H9 (cell line): Measurements from ENCODE around the gene RAB6A. TPM values are rescaled to one million over a fixed set of nuclear protein-coding genes. Genes with fewer than 3 reads are reported as not detected.
A peak's percentile ranks its signal among the peaks of the same experiment; 100 is the strongest.

Source experiments
- DNase-seq: peaks from one replicate; pipeline ENCODE4 v3.0.0-alpha.2; 2017
- H2AFZ ChIP-seq: one replicate; pipeline ENCODE4 v1.6.1; 2013; ENCODE audit warnings: mild to moderate bottlenecking, low read length, control low read depth, moderate library complexity
- H2AK5ac ChIP-seq: 2 replicates; pipeline ENCODE4 v1.6.1; 2013; ENCODE audit warnings: low read length, control low read depth, mixed read lengths; ENCODE audit not compliant: insufficient read length
- H2BK120ac ChIP-seq: one replicate; pipeline ENCODE4 v1.6.1; 2013; ENCODE audit warnings: low read depth, mild to moderate bottlenecking, low read length, control low read depth, inconsistent platforms; ENCODE audit not compliant: poor library complexity, severe bottlenecking
- H2BK12ac ChIP-seq: 2 replicates; pipeline ENCODE4 v1.6.1; 2013; ENCODE audit warnings: low read length, control low read depth, mixed read lengths, low read depth; ENCODE audit not compliant: insufficient read length
- H2BK15ac ChIP-seq: 2 replicates; pipeline ENCODE4 v1.6.1; 2013; ENCODE audit warnings: low read depth, low read length, control low read depth
- H2BK20ac ChIP-seq: one replicate; pipeline ENCODE4 v1.6.1; 2013; ENCODE audit warnings: low read depth, mild to moderate bottlenecking, low read length, control low read depth, inconsistent platforms; ENCODE audit not compliant: poor library complexity, severe bottlenecking
- H2BK5ac ChIP-seq: 2 replicates; pipeline ENCODE4 v1.6.1; 2013; ENCODE audit warnings: low read length, control low read depth, mixed read lengths; ENCODE audit not compliant: insufficient read length
- H3K14ac ChIP-seq: 2 replicates; pipeline ENCODE4 v1.6.1; 2013; ENCODE audit warnings: low read length, control low read depth; ENCODE audit not compliant: insufficient read depth
- H3K18ac ChIP-seq: 2 replicates; pipeline ENCODE4 v1.6.1; 2013; ENCODE audit warnings: low read depth, mild to moderate bottlenecking, mixed read lengths, low read length, control low read depth; ENCODE audit not compliant: insufficient read length
- H3K23ac ChIP-seq: 2 replicates; pipeline ENCODE4 v1.6.1; 2013; ENCODE audit warnings: low read length, control low read depth, mixed read lengths, low read depth; ENCODE audit not compliant: insufficient read length
- H3K23me2 ChIP-seq: 2 replicates; pipeline ENCODE4 v1.6.1; 2013; ENCODE audit warnings: low read depth, mild to moderate bottlenecking, mixed read lengths, low read length, control low read depth; ENCODE audit not compliant: insufficient read length, poor library complexity, severe bottlenecking
- H3K27ac ChIP-seq: 2 replicates; pipeline ENCODE4 v1.5.1; 2013; ENCODE audit warnings: low read length, control low read depth, mixed read lengths, low read depth; ENCODE audit not compliant: insufficient read length
- H3K27me3 ChIP-seq: 2 replicates; pipeline ENCODE4 v1.6.1; 2013; ENCODE audit warnings: low read length, control low read depth, inconsistent platforms; ENCODE audit not compliant: insufficient read depth
- H3K4ac ChIP-seq: 2 replicates; pipeline ENCODE4 v1.6.1; 2013; ENCODE audit warnings: low read depth, mild to moderate bottlenecking, control low read depth, inconsistent platforms, low read length, moderate library complexity
- H3K4me1 ChIP-seq: 2 replicates; pipeline ENCODE4 v1.6.1; 2013; ENCODE audit warnings: low read length, control low read depth, inconsistent platforms; ENCODE audit not compliant: insufficient read depth
- H3K4me2 ChIP-seq: 2 replicates; pipeline ENCODE4 v1.6.1; 2013; ENCODE audit warnings: low read length, control low read depth, mixed read lengths; ENCODE audit not compliant: insufficient read length, insufficient read depth
- H3K56ac ChIP-seq: 2 replicates; pipeline ENCODE4 v1.6.1; 2013; ENCODE audit warnings: low read depth, mild to moderate bottlenecking, mixed read lengths, low read length, control low read depth; ENCODE audit not compliant: insufficient read length
- H3K79me1 ChIP-seq: 2 replicates; pipeline ENCODE4 v1.6.1; 2013; ENCODE audit warnings: low read depth, mild to moderate bottlenecking, moderate library complexity, low read length, control low read depth, inconsistent platforms; ENCODE audit not compliant: insufficient read depth, poor library complexity, severe bottlenecking
- H3K79me2 ChIP-seq: 2 replicates; pipeline ENCODE4 v1.6.1; 2013; ENCODE audit warnings: low read length, control low read depth, inconsistent platforms; ENCODE audit not compliant: insufficient read depth
- H3K9ac ChIP-seq: 2 replicates; pipeline ENCODE4 v1.6.1; 2013; ENCODE audit warnings: low read length, control low read depth, mixed read lengths; ENCODE audit not compliant: insufficient read length; ENCODE audit errors: extremely low read depth
- H3K9me3 ChIP-seq: one replicate; pipeline ENCODE4 v1.6.1; 2013; ENCODE audit warnings: low read depth, low read length, inconsistent platforms; ENCODE audit not compliant: control insufficient read depth
- H3T11ph ChIP-seq: one replicate; pipeline ENCODE4 v1.6.1; 2013; ENCODE audit warnings: mild to moderate bottlenecking, low read length, control low read depth, inconsistent platforms
- H4K20me1 ChIP-seq: one replicate; pipeline ENCODE4 v1.6.1; 2013; ENCODE audit not compliant: control insufficient read depth, insufficient read length, insufficient read depth
- H4K5ac ChIP-seq: 2 replicates; pipeline ENCODE4 v1.6.1; 2013; ENCODE audit warnings: low read depth, mild to moderate bottlenecking, mixed read lengths, low read length, control low read depth; ENCODE audit not compliant: insufficient read length
- H4K8ac ChIP-seq: replicated peaks from 2 replicates; pipeline ENCODE4 v1.6.1; 2013; ENCODE audit warnings: low read length, control low read depth, mixed read lengths, low read depth; ENCODE audit not compliant: insufficient read length
- H4K91ac ChIP-seq: 2 replicates; pipeline ENCODE4 v1.6.1; 2013; ENCODE audit warnings: low read depth, mild to moderate bottlenecking, moderate library complexity, mixed read lengths, low read length, control low read depth; ENCODE audit not compliant: insufficient read length
- H3K27ac Mint-ChIP-seq, 3 experiments: 2 replicates in 2 of 3; 3 replicates in 1 of 3; pipeline ENCODE4 v1.8.0; 2020 to 2021; ENCODE audit warnings: mixed read lengths in 3 of 3, mild to moderate bottlenecking in 1 of 3, moderate library complexity in 1 of 3
- H3K27me3 Mint-ChIP-seq: 2 replicates; pipeline ENCODE4 v1.8.0; 2021; ENCODE audit warnings: low read depth, mild to moderate bottlenecking, moderate library complexity, mixed read lengths
- H3K36me3 Mint-ChIP-seq, 3 experiments: 2 replicates in 2 of 3; 3 replicates in 1 of 3; pipeline ENCODE4 v1.8.0; 2020 to 2021; ENCODE audit warnings: low read depth in 3 of 3, mixed read lengths in 3 of 3; ENCODE audit not compliant: insufficient read depth in 1 of 3
- H3K4me1 Mint-ChIP-seq, 2 experiments: 2 replicates each; pipeline ENCODE4 v1.8.0; 2020; ENCODE audit warnings: mixed read lengths in 2 of 2
- H3K4me3 Mint-ChIP-seq, 2 experiments: 2 replicates in 1 of 2; 3 replicates in 1 of 2; pipeline ENCODE4 v1.8.0; 2020 to 2021; ENCODE audit warnings: mild to moderate bottlenecking in 2 of 2, mixed read lengths in 2 of 2, moderate library complexity in 1 of 2
- H3K9me3 Mint-ChIP-seq, 2 experiments: 2 replicates in 1 of 2; 3 replicates in 1 of 2; pipeline ENCODE4 v1.8.0; 2020; ENCODE audit warnings: mild to moderate bottlenecking in 2 of 2, mixed read lengths in 2 of 2, moderate library complexity in 1 of 2
- WGBS: extraction: QIAGEN DNeasy Blood & Tissue Kit; methylation state at CpG from one replicate; pipeline ENCODE4 v1.1.7; 2013; ENCODE audit warnings: missing lambda C conversion rate, low lambda C conversion rate, mixed read lengths; ENCODE audit not compliant: insufficient read length; ENCODE audit errors: extremely low coverage; 5-methylcytosine and 5-hydroxymethylcytosine counted together
- total RNA-seq: library from RNA; stranded (reverse); gene quantifications from 2 replicates; pipeline ENCODE4 v1.2.1, GENCODE V29; 2021
- TF ChIP-seq, protein P1 (sequence below): fragments of 200-600 bp; sonication (generic); conservative IDR thresholded peaks from 3 replicates; pipeline ENCODE4 v1.8.0; 2021; ENCODE audit warnings: antibody characterized with exemption, mild to moderate bottlenecking

RAB6A gene
- total RNA-seq, 1 experiment from 2014 or later: 72.8 TPM

DNA sequence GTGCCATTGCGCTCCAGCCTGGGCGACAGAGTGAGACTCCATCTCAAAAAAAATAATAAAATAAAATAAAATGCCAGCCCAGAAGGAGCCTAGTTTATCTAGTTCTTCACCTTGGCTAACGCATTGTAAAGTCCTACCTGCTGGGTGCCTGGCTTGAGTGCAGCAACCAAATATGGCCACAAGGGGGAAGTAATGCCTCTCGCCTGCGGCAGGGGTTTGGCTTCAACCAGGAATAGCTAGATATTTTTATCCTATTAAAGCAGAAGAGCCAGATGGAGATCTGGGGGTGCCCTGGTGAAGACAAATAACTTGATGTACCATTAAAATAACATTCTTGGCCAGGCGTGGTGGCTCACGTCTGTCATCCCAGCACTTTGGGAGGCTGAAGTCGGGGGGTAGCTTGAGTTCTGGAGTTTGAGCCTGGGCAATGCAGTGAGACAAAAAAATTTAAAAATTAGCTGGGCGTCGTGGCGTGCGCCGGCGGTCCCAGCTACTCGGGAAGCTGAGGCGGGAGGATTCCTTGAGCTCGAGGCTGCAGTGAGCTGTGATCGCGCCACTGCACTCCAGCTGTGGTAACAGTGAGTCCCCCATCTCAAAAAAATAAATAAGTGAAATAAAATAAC, 135.1 kb downstream of the RAB6A start:
- Histone ChIP-seq H4K91ac (no peak overlapping the region), H3K18ac (no peak overlapping the region), H3K79me2 (no peaks in the 10 kb centered on the region), H4K8ac (no peak overlapping the region), H3T11ph (no peak overlapping the region), H2AFZ (no peak overlapping the region), H3K27ac (no peak overlapping the region), H3K23ac (no peak overlapping the region), H2AK5ac (no peak overlapping the region), H3K4me2 (no peak overlapping the region), H2BK20ac (no peak overlapping the region), H2BK120ac (no peak overlapping the region), H3K4ac (no peak overlapping the region), H3K56ac (no peak overlapping the region), H2BK15ac (no peak overlapping the region), H4K5ac (no peak overlapping the region), H3K9ac (no peak overlapping the region), H3K23me2 (no peaks in the 10 kb centered on the region), H3K14ac (no peak overlapping the region), H3K4me1 (peaks cover 3% of the 10 kb centered on the region; the same call in 1 of the 2 replicates), H3K27me3 (peaks cover 12% of the 10 kb centered on the region; the same call in 1 of the 2 replicates), H3K9me3 (no peaks in the 10 kb centered on the region), H2BK5ac (no peak overlapping the region), H3K79me1 (no peaks in the 10 kb centered on the region), H4K20me1 (no peaks in the 10 kb centered on the region), H2BK12ac (no peak overlapping the region)
- Mint-ChIP-seq H3K36me3 (no peaks in the 10 kb centered on the region), H3K9me3 (no peaks in the 10 kb centered on the region; a peak in 1 of 5 replicates), H3K27ac (no peak overlapping the region), H3K27me3 (peaks cover 59% of the 10 kb centered on the region), H3K4me1 (peaks cover 33 to 42% of the 10 kb centered on the region in 2 experiments), H3K4me3 (peak overlapping the region in 1 of 2 experiments; percentile 53; a peak in 1 of 5 replicates)
- peak; percentile 78 for DNase-seq
- WGBS: no CpG with 5 or more reads among the region's 19 CpGs
- TF ChIP-seq, protein P1, sequence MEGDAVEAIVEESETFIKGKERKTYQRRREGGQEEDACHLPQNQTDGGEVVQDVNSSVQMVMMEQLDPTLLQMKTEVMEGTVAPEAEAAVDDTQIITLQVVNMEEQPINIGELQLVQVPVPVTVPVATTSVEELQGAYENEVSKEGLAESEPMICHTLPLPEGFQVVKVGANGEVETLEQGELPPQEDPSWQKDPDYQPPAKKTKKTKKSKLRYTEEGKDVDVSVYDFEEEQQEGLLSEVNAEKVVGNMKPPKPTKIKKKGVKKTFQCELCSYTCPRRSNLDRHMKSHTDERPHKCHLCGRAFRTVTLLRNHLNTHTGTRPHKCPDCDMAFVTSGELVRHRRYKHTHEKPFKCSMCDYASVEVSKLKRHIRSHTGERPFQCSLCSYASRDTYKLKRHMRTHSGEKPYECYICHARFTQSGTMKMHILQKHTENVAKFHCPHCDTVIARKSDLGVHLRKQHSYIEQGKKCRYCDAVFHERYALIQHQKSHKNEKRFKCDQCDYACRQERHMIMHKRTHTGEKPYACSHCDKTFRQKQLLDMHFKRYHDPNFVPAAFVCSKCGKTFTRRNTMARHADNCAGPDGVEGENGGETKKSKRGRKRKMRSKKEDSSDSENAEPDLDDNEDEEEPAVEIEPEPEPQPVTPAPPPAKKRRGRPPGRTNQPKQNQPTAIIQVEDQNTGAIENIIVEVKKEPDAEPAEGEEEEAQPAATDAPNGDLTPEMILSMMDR: peak; percentile 97

Other genes with a start within 250 kb of the RAB6A start
- 21.1 and 21.8 TPM in 2 replicates for gene FAM168A, start 163.0 kb downstream of the RAB6A start, total RNA-seq
- 34.0 and 37.1 TPM in 2 replicates for gene PLEKHB1, start 114.5 kb downstream of the RAB6A start, total RNA-seq
- 35.7 and 36.4 TPM in 2 replicates for gene MRPL48, start 26.8 kb upstream of the RAB6A start, total RNA-seq
- 115 and 116 TPM in 2 replicates for gene COA4, start 115.8 kb upstream of the RAB6A start, total RNA-seq
- 22.5 and 24.3 TPM in 2 replicates for gene PAAF1, start 115.9 kb upstream of the RAB6A start, total RNA-seq
- gene DNAJB13, start 190.0 kb upstream of the RAB6A start, total RNA-seq: not detected in 2 replicates
- gene UCP2, start 221.8 kb upstream of the RAB6A start, total RNA-seq: 58.3 and 62.1 TPM in 2 replicates
- 0.77 and 0.85 TPM in 2 replicates for gene UCP3, start 248.0 kb upstream of the RAB6A start, total RNA-seq